Stimulated activated CD8-positive, alpha-beta memory T cell treated with anti-CD3 and anti-CD28 coated beads, Interleukin-7, amount 100 ng/mL, for 24 hours (primary cell): ENCODE measurements around the gene MRPL49.
A peak's percentile ranks its signal among the peaks of the same experiment; 100 is the strongest.
"Not testable (repeated sequence)": the region's sequence is repeated elsewhere in the genome, so short reads cannot be mapped to it uniquely, and the experiment has no call there.

Source experiments
- DNase-seq: peaks from one replicate; pipeline ENCODE4 v3.0.0-alpha.2; 2020; ENCODE audit warnings: low read depth

Gene MRPL49

GRCh38 chr11:65132988-65133700 is 11.0 kb downstream of the MRPL49 start:
- DNase-seq = no peak

GRCh38 chr11:65133724-65134123 is 11.6 kb downstream of the MRPL49 start:
- DNase-seq = no peak

DNA sequence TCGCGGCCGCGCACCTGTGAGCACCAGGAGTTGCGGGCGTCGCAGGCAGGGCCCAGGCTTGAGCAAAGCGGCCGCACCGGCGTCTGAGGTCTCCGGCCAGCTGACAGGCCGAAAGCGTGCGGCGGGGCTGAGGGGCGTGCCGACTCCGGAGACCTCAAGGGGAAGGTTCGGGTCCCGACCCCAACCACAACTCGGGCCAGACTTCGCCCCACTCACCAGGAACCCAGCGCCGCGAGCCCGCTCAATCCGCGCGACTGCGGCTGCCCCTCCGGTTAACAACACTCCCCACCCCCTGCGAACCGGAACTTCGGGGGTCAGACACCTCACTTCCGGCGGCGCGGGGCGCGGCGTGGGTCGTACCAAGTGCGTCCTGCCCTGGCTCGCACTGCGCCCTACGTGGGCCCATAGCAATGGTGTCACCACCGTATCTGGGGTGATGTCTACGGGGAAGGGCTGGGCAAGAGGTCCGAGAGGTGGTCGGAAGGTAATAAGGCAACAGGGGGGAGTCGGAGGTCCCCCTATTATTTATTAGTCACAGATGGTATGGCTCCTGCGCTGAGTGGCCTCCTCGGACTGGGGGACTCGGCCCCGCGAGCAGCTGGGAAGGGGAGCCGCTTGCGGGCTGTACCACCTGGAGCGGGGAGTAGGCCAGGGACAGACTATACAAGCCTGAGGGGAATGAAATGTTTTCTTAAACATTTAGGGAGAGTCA is 12.3 kb downstream of the MRPL49 start, which contains the start of gene SYVN1:
TSS of gene SYVN1 (minus strand) at position 280 of the 712 bp plus-strand sequence. CDS start 918 bp downstream, outside the sequence.
- DNase-seq = peak; percentile 86

GRCh38 chr11:65134952-65135632 is 13.0 kb downstream of the MRPL49 start:
- DNase-seq = peak; percentile 60

DNA sequence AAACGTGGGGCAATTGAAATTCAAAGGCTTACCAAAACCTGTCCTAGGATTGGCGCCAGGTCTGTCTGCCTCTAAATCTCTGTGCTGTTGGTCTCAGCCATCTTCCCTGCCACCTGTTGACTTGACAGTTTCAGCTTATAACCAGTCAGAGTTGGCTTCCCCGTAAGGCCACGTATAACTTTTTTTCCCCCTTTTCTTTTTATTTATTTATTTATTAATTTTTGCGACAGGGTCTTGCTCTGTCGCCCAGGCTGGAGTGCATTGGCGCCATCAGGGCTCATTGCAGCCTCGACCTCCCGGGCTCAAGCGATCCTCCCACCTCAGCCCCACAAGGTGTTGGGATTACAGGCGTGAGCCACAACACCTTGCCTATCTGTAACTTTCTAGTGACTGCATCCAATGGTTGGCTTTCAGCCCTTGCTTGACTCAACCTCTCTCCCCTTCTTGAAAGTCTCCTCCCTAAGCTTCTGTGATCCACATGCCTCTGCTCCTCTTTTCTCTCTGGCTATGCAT is 13.6 kb downstream of the MRPL49 start:
- DNase-seq = no peak

GRCh38 chr11:65136515-65137096 is 14.5 kb downstream of the MRPL49 start:
- DNase-seq = no peak

DNA sequence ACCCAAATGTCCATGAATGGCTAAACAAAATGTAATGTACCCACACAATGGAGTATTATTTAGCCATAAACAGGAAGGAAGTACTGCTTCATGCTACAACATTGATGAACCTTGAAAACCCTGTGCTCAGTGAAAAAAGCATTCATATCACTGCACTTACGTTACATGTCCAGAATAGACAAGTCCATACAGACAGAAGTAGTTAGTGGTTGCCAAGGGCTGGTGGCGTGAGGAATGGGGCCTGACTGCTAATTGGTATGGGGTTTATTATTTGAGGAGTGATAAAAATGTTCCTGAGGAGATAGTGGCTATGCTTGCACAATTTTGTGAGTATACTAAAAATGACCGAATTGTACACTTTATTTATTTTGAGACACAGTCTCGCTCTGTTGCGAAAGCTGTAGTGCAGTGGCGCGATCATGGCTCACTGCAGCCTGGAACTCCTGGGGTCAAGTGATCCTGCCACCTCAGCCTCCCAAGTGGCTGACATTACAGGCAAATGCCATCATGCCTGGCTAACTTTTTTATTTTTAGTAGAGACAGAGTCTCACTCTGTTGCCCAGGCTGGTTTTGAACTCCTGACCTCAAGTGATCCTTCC is 19.9 kb downstream of the MRPL49 start:
- DNase-seq = no peak

GRCh38 chr11:65147352-65148075 is 25.4 kb downstream of the MRPL49 start:
- DNase-seq = no peak

DNA sequence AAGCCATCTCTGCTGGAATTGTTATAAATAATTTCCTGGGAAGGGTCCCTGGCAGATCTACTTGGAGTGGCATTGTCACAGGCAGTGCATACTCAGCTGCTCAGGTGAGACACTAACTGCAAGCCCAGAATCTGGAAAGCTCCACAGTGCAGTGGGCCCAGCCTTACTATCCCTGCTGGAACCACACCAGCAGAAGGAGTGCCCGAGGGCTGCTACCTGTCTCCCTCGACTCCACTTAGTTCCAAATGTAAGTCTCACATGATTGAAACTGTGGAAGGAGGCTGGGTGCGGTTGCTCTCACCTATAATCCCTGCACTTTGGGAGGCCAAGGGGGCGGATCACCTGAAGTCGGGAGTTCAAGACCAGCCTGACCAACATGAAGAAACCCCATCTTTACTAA is 26.5 kb downstream of the MRPL49 start:
- no peak for DNase-seq

GRCh38 chr11:65150131-65150508 is 28.0 kb downstream of the MRPL49 start:
- DNase-seq = not testable (repeated sequence)

DNA sequence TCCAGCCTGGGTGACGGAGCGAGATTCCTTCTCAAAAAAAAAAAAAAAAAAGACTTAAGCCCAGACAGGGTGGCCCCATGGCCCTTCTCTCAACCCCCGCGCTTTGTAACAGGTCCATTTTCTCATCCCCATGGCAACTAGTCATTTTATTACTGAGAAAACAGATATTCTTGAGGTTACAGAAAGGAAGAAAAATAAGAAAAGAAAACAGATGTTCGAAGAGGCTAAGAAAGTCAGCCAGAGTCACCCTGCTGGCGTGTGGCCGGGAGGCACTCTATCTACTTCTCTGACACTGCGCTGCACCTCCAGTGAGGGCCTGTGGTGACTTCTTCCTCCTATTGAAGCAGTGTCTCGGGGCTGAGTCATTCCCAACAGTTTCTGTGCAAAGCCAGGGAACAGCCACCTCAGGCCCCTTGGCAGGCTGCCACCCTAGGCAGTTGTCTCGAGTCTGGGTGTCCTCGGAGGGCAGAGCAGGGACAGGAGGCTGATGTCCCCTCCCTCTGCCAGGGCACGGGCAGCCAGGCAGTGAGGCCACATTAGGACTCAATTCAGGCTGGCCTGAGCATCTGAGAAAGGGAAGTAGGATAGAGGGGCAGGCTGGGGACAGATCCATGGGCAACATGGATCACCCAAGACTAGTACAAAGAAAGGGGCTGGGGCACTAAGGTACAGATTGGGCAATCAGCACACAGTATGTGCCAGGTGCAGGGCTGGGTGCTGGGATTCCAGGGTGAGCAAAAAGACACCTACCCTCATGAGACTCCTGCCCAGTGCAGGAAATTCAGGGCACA is 28.6 kb downstream of the MRPL49 start:
- no peak for DNase-seq

GRCh38 chr11:65151331-65151899 is 29.3 kb downstream of the MRPL49 start:
- no peak for DNase-seq

- no peak for DNase-seq
These were observed 30.0 kb downstream of the MRPL49 start for GRCh38 chr11:65152122-65152521.

DNA sequence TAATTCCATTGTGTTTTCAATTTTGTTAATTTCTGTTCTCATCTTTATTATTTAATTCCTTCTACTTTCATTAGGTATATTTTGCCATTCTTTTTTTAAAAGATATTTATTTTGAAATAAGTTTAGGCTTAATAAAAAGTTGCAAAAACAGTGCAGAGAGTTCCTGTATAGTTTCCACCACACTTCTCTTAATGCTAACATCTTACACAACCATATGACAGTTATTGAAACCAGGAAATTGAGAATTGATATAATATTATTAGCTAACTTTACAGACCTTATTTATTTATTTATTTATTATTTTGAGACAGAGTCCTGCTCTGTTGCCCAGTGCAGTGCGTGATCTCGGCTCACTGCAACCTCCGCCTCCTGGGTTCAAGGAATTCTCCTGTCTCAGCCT is 34.1 kb downstream of the MRPL49 start:
- DNase-seq = no peak

- no peak for DNase-seq
These were observed 34.8 kb downstream of the MRPL49 start for GRCh38 chr11:65156926-65157325.

DNA sequence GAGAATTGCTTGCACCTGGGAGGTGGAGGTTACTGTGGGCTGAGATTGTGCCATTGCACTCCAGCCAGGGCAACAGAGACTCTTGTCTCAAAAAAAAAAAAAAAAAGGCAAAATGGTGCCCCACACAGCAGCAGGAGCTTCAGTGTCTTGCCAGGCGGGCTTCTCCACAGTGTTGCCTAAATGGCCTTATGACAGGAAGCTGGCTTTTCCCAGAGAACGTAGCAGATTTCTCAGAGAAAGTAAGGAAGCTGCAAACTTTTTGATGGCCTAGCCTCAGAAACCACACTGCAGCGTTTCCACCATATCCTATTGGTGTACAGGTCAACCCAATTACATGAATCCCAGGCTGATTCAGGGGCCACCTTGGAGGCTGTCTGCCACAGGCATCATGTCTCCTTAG is 35.2 kb downstream of the MRPL49 start:
- DNase-seq = no peak

DNA sequence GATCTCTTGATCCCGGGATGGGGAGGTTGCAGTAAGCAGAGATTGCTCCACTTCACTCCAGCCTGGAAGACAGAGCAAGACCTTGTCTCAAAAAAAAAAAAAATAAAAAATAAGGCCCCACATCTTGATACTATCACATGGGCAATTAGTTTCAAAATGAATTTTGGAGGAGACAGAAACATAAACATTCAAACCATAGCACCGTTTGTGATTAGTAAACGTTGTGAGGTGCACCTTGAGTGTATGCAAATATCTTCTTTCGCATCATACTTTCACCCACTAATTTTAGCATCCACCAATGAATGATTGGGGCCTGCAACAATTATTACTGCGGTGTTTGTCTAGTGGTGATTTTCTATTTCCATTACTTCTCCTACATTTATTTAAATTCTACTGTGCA is 36.9 kb downstream of the MRPL49 start:
- DNase-seq = no peak

DNA sequence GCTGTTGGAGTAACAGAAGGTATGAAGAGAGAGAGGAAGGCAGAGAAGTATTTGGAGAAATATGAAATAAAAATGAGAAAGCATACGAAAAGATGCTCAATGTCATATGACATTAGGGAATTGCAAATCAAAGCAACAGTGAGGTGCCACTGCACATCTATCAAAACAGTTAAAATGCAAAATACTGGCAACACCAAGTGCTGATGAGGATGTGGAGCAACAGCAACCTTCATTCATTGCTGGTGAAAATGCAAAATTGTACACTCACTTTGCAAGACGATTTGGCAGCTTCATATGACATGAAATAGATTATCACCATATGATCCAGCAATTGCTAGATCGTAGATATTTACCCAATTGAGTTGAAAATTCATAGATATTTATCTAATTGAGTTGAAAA is 38.5 kb downstream of the MRPL49 start:
- no peak for DNase-seq

DNA sequence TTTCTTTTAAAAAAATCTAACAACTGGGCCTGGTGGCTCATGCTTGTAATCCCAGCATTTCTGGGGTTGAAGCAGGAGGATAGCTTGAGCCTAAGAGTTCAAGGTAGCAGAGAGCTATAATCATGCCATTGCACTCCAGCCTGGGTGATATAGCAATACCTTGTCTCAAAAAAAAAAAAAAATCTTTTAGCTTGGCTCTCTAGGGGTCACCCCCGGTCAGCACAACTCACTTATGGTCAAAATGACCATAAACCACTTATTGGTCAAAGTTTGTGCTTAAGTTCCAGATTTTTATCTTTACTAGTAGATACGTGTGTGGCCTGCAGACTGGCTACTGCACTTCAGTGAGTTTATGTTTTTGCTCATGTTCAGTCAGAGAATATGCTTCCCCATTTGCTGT is 41.6 kb downstream of the MRPL49 start:
- no peak for DNase-seq
